SK-N-MC (cell line): ENCODE measurements around the gene ZNF296.

Experiments
- DNase-seq: peaks from one replicate; pipeline ENCODE4 v3.0.0-alpha.2; 2011; ENCODE audit warnings: low read depth, low spot score
- H3K27ac ChIP-seq: fragments of 200-600 bp; sonication (generic); 2 replicates; pipeline ENCODE4 v1.5.1; 2016; ENCODE audit warnings: mixed run types
- H3K36me3 ChIP-seq: fragments of 200-600 bp; sonication (generic); 2 replicates; pipeline ENCODE4 v1.6.1; 2017; ENCODE audit warnings: antibody characterized with exemption, low read length, mixed read lengths; ENCODE audit not compliant: insufficient read depth
- H3K4me3 ChIP-seq: fragments of 200-600 bp; sonication (generic); 2 replicates; pipeline ENCODE4 v1.5.1; 2016
- H3K9ac ChIP-seq: fragments of 200-600 bp; sonication (generic); 2 replicates; pipeline ENCODE4 v1.8.0; 2017; ENCODE audit warnings: mixed run types, mixed read lengths; ENCODE audit not compliant: insufficient read length
- H3K9me3 ChIP-seq: fragments of 200-600 bp; sonication (generic); 2 replicates; pipeline ENCODE4 v1.6.1; 2017; ENCODE audit warnings: low read depth, mild to moderate bottlenecking, antibody characterized with exemption, low read length, moderate library complexity, mixed read lengths
- EZH2 ChIP-seq: fragments of 200-600 bp; sonication (generic); IDR thresholded peaks from one replicate; pipeline ENCODE4 v1.6.1; 2017; ENCODE audit warnings: antibody characterized with exemption
- FOXP2 ChIP-seq: optimal IDR thresholded peaks from 2 replicates; pipeline ENCODE3; 2011; ENCODE audit warnings: mild to moderate bottlenecking, moderate library complexity; ENCODE audit not compliant: insufficient read depth; ENCODE audit errors: extremely low read length, control extremely low read depth
- POLR2AphosphoS5 ChIP-seq: IDR thresholded peaks from 2 replicates; pipeline ENCODE4 v1.6.1; 2012; ENCODE audit warnings: mild to moderate bottlenecking, low read depth, low read length, borderline replicate concordance

ZNF296 gene

DNA sequence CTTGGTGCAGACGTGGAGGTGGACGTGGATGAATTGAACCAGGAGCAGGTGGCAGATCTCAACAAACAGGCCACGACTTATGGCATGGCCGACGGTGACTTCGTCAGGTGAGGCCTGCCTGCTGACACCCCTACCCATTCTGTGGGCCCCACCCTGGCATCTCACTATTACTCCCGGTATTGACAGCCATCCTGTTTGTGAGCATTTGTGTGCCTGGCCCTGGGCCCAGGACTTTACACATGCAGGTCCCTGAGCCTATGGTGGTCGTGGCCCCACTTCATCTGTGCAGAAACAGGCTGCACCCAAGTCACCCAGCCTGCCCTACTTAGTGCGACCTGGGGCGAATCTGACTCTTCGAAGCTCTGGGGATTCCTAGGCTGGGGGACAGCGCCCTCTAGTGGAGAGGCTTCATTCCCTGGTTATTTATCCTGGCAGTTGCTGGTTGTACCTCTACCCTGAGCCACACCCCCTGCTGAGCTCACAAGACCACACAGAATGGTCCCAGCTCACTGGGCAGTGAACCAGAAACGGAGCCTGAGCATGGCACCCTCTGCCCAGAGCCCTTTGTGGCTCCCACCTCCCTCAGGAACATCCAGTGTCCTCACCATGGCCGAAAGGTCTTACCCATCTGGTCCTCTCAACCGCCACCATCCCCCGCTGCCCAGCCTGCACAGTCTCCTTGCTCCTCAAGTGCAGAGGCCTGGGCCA, 16.9 kb downstream of the ZNF296 start:
- Histone ChIP-seq H3K36me3 (peaks cover 77% of the 10 kb centered on the region), H3K27ac (no peak overlapping the region), H3K9ac (no peak overlapping the region), H3K9me3 (no peaks in the 10 kb centered on the region), H3K4me3 (no peak overlapping the region)
- no peak for DNase-seq
- TF ChIP-seq EZH2 (no peak), FOXP2 (no peak), POLR2AphosphoS5 (no peak)

DNA sequence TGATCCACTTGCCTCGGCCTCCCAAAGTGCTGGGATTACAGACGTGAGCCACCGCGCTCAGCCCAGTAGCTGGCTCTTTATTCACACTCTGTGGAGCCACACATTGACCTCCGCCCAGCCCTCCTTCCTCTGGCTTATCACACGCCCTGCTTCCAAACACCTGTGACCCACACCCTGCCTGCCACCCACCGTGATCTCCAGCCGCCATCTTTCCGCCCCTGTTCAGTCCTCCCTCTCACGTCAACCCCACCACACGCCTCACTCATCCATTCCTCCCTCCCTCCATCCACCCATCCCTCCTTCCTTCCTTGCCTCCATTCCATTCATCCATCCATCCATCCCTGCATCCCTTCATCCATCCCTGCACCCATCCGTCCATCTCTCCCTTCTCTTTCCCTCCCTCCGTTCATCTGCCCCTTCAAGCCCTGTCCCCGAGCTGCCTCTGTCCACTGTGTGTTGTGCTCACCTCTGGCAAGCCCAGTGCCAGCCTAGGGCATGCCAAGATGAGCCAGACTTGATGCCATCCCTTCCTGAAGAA, 17.6 kb downstream of the ZNF296 start:
- Histone ChIP-seq H3K4me3 (no peak overlapping the region), H3K27ac (no peak overlapping the region), H3K9me3 (no peaks in the 10 kb centered on the region), H3K9ac (no peak overlapping the region), H3K36me3 (peaks cover 76% of the 10 kb centered on the region)
- TF ChIP-seq EZH2 (no peak), POLR2AphosphoS5 (no peak), FOXP2 (no peak)
- DNase-seq = no peak

DNA sequence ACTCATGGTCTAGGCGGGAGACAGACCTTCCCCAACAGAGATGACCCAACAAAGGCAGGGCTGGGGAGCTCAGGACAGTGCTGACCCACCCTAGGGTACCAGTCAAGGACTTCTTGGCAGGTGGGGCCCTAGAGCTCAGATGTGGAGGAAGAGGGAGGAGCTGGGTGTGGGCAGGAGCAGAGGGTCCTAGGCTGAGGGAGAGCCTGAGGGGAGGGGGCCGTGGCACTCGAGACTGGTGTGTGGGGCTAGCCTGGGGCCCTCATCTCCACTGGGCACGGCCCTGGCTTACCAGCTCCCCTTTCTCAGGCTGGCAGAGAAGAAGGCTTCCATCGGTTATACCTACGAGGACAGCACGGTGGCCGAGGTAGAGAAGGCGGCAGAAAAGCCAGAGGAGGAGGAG, 18.8 kb downstream of the ZNF296 start:
- Histone ChIP-seq H3K36me3 (peaks cover 77% of the 10 kb centered on the region), H3K9me3 (no peaks in the 10 kb centered on the region), H3K27ac (no peak overlapping the region), H3K9ac (no peak overlapping the region), H3K4me3 (no peak overlapping the region)
- DNase-seq = no peak
- no peak for TF ChIP-seq FOXP2
- TF ChIP-seq EZH2 = no peak
- no peak for TF ChIP-seq POLR2AphosphoS5

DNA sequence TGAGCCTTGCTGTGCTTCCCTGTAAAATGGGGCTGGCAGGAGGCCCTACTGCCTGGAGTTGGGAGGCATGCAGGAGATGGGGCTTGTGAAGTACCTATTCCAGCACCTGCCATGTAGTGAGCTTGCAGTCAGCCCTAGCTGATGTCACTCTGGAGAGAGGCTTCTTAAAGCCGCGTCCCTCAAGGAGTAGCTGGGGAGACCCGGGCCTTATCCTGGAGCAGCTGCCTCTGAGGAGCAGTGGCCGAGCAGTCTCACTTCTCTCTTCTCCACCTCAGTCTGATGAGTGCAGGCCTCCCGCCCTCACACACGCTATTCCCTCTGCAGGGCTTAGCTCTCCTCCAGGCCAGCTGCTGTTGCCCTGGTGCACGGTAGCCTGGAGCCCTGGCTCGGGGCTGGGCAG, 19.4 kb downstream of the ZNF296 start:
- Histone ChIP-seq H3K27ac (no peak overlapping the region), H3K9ac (no peak overlapping the region), H3K9me3 (no peaks in the 10 kb centered on the region), H3K4me3 (no peak overlapping the region), H3K36me3 (peaks cover 76% of the 10 kb centered on the region)
- TF ChIP-seq EZH2 (no peak), FOXP2 (no peak), POLR2AphosphoS5 (no peak)
- DNase-seq = no peak

DNA sequence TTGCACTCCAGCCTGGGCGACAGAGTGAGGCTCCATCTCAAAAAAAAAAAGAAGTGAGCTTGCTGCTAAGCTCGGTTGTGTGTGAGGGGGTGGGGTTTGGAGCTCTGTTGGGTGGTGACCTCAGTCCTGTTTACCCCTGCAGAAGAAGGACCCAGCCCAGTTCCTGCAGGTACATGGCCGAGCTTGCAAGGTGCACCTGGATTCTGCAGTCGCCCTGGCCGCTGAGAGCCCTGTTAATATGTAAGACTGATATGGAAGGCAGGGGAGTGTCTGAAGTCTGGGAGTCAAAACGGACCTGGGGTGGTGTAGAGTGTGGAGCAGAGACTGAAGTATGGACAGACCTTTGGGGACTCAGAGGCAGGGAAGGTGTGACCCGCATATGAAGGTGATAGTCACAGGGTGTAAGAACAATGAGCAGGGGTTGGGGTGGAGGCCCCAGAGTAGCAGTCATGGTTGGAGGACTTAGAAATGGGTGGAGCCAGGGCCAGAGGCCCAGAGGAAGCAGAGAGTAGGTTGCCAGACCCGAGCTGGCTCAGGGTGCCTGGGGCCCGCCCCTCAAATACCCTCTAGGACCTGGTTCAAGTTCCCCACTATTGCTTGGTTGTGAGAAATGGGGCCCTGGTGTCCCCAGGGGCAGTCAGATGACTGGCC, 24.2 kb downstream of the ZNF296 start:
- no peak for TF ChIP-seq POLR2AphosphoS5
- TF ChIP-seq EZH2 = no peak
- no peak for TF ChIP-seq FOXP2
- no peak overlapping the region for H3K4me3 ChIP-seq
- no peaks in the 10 kb centered on the region for H3K9me3 ChIP-seq
- H3K36me3 ChIP-seq = peaks cover 39% of the 10 kb centered on the region; the same call in 1 of the 2 replicates
- H3K9ac ChIP-seq = no peak overlapping the region
- no peak for DNase-seq
- no peak overlapping the region for H3K27ac ChIP-seq

DNA sequence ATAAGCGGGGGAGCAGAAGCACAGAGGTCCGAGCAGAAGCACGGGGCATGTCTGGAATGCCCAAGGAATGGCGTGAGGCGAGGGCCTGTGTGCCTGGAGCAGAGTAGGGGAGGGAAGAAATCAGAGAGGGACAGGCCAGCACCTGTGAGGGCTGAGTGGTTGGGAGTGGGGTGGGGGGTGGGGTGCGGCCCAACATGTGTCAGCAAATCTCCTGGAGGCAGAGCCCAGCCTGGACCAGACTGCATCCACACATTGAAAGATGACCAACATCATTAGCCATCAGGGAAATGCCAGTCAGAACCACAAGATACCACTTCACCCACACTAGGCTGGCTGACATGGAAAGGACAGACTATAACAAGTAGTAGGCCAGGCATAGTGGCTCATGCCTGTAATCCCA, 26.2 kb downstream of the ZNF296 start:
- no peak overlapping the region for H3K27ac ChIP-seq
- H3K9me3 ChIP-seq = no peaks in the 10 kb centered on the region
- TF ChIP-seq EZH2 = no peak
- no peak for TF ChIP-seq FOXP2
- DNase-seq = no peak
- H3K9ac ChIP-seq = no peak overlapping the region
- H3K4me3 ChIP-seq = no peak overlapping the region
- H3K36me3 ChIP-seq = peaks cover 45% of the 10 kb centered on the region

DNA sequence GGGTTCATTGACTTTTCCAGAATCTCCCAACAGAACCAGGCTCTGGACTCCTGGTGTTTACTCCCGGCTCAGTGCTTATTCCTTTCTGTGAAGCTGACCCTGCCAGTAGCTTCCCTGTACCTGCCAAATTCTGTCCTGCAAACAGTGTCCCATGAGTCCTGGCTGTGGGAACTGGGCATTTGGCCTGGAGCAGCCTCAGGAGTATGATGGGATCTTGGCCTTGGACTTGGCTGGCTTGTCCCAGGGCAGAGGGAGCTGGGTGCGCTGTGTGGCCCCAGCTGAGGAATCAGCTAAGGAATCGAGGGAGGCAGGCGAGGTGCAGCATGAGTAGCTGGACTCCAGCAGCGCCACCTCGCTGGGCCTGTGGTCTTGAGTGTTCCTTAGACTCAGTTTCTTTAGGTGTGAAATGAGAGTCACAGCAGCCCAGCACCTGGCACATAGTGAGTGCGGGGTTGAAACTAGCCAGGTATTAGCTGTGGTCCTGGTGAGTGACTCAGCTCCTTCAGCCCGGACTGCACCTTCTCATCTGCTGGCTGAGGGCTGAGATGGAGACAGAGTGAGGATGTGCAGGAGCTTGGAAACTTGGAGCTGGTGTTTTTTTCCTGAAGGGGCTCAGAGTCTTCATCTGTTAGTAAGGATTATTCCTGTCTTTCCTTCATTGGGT, 27.1 kb downstream of the ZNF296 start:
- H3K27ac ChIP-seq = no peak overlapping the region
- H3K9me3 ChIP-seq = no peaks in the 10 kb centered on the region
- TF ChIP-seq FOXP2 (no peak), EZH2 (no peak), POLR2AphosphoS5 (no peak)
- no peak overlapping the region for H3K4me3 ChIP-seq
- DNase-seq = no peak
- peaks cover 46% of the 10 kb centered on the region for H3K36me3 ChIP-seq
- no peak overlapping the region for H3K9ac ChIP-seq

DNA sequence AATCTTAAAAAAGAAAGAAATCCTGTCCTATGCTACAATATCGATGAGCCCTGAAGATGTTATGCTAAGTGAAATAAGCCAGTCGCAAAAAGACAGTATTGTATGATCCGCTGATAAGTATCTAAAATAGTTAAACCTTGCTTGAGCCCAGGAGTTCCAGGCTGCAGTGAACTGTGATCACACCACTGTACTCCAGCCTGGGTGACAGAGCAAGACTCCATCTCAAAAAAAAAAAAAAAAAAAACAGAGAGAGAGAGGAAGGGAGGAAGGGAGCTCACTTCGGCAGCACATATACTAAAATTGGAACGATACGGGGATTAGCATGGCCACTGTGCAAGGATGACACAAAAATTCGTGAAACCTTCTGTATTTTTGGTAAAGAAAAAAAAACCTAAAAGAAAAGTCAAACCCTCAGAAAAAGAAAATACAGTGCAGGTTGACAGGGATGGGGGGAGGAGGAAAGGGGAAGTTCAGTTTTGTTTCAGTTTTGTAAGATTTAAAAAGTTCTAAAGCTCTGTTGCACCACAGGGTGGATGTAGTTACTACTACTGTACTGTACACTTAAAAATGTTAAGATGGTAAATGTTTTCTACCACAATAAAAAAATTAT, 29.0 kb downstream of the ZNF296 start:
- no peak overlapping the region for H3K4me3 ChIP-seq
- TF ChIP-seq FOXP2 (no peak), EZH2 (no peak), POLR2AphosphoS5 (no peak)
- H3K9me3 ChIP-seq = no peaks in the 10 kb centered on the region
- no peak for DNase-seq
- no peak overlapping the region for H3K9ac ChIP-seq
- peaks cover 51% of the 10 kb centered on the region for H3K36me3 ChIP-seq
- no peak overlapping the region for H3K27ac ChIP-seq

DNA sequence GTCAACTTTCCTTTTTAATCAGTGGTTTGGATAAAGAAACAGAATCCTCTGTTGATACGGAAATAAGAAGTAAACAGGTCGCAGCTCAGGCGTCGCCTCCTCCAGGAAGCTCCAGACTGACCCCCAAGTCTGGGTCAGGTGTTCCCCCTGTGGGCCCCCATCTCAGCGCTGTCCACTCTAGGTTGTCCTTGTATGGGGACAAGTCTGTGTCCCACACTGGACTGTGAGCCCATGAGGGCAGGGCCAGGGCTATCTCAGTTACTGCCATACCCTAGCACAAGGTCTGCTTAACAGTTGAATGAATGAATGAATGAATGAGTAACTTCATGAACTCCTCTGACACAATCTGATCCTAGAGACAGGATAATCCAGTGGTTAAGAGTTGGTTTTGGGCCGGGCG, 29.9 kb downstream of the ZNF296 start:
- H3K9ac ChIP-seq = no peak overlapping the region
- no peak overlapping the region for H3K27ac ChIP-seq
- no peak overlapping the region for H3K4me3 ChIP-seq
- H3K9me3 ChIP-seq = no peaks in the 10 kb centered on the region
- TF ChIP-seq POLR2AphosphoS5 (no peak), EZH2 (no peak), FOXP2 (no peak)
- no peak for DNase-seq
- H3K36me3 ChIP-seq = peaks cover 55% of the 10 kb centered on the region
